ENCODE results near the gene DCC.
"Not testable (repeated sequence)": the region's sequence is repeated elsewhere in the genome, so short reads cannot be mapped to it uniquely, and the experiment has no call there.

DCC gene

DNA sequence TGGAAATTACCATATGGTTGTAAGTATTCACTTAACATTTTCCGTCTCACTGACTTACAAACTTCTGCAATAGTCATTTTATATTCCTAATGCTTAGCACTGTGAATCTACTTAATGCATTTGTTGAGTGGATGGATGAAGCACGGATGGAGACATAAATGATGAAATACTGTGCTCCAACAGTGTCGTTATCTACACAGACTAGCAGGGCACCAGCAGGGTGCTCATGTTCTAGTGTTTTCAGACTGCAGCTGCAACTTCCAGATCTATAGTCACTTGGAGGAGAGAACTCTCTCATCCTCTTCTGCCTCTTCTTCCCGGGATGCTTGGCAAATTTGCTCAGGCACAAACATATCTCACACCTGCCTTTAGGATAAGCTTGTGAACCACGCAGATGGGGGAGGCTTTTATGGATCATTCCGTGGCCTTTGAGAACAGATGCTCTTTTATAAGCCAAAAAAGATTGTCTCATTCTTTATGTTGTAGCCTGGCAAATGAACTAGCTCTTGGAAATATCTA is 1086.7 kb downstream of the DCC start:
- peak; percentile 10 for DNase-seq

DNA sequence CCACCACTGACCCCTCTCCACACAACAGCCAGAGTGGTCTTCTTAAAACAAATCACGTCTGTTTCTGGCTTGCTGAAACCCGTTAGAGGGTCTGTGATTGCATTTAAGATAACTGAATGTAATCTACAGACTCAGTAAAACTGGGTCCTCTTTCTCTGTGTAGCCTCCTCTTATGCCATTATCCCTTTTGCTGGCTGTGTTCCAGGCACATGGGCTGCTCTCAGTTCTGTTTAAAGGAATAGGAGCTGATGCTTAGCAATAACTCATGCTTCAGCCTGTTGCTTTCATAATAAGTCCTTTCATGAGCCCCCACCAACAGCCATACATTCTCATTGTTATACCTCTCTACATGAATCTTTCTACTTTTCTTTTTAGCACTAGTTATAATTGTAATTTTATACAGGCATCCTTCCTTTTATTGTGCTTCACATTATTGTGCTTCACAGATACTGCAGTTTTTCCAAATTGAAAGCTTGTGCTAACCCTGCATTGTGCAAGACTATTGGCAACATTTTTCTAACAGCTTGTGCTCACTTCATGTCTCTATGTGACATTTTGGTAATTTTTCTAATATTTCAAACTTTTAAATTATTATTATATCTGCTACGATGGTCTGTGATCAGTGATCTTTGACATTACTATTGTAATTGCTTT is 1101.9 kb downstream of the DCC start:
- no peak for DNase-seq

DNA sequence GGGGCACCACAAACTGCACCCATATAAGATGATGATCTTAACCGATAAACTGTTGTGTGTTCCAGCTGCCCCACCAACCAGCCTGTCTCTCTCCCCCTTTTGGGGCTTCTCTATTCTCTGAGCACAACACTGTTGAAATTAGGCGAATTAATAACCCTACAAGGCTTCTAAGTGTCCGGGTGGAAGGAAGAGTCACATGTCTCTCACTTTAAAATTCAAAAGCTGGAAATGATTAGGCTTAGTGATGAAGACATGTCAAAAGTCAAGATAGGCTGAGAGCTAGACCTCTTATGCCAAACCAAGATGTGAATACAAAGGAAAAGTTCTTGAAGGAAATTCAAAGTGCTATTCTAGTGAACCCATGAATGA is 1102.4 kb downstream of the DCC start:
- DNase-seq, result no peak

DNA sequence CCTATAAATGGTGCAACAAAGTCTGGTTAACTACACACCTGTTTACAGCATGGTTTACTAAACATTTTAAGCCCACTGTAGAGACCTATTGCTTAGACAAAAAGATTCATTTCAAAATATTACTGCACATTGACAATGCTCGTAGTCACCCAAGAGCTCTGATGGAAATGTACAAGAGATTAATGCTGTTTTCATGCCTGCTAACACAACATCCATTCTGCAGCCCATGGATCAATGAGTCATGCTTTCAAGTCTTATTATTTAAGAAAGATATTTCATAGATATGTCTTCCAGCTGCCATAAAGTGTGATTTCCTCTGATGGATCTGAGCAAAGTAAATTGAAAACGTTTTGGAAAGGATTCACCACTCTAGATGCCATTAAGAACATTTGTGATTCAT is 1103.3 kb downstream of the DCC start:
- no peak for DNase-seq

DNA sequence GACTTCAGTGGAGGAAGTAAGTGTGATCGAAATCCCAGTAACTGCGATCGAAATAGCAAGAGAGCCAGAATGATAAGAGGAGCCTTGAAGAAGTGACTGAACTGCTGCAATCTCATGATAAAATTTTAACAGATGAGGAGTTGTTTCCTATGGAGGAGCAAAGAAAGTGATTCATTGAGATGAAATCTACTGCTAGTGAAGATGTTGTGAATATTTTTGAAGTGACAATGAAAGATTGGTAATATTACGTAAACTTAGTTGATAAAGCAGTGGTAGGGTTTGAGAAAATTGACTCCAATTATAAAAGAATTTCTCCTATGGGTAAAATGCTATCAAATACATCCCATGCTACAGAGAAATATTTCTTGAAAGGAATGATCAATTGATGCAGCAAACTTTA is 1103.8 kb downstream of the DCC start:
- DNase-seq, result no peak

DNA sequence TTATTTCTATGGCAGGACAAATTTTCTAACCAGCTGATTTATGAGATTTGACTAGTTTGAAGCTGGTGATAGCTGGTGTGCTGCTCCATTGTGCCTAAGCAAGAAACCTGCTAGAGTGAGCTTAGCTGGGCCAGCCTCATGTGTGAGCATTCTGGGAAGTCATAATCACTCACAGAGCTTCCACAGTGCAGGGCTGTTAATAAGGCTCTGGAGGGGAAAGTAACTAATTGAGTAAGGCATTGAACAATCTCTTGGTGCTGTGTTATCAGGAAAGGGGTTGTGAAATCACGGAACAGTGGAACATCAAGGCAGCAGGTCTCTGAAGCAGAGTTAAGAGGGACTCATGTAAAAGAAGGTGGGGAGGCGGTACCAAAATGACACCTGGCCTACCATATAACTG is 1111.9 kb downstream of the DCC start:
- no peak for DNase-seq

DNA sequence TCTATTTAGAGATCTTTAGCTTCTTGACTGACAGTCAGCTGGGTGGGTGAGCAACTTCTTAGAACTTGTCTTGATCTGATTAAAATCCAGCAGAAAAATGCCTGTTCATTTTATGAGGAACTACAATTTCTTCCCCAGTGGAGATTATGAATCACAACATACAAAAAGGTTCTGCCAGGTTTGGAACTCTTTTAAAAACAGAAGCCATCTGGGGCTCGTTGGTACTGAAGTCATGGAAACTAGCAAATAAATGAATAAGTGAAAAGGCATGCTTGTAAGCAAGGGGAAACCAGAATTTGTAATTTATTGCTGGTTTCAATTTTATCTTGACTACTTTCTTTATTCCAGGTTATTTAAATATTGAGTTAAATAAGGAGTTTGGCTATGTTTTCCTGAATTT is 1117.1 kb downstream of the DCC start:
- DNase-seq, result no peak

DNA sequence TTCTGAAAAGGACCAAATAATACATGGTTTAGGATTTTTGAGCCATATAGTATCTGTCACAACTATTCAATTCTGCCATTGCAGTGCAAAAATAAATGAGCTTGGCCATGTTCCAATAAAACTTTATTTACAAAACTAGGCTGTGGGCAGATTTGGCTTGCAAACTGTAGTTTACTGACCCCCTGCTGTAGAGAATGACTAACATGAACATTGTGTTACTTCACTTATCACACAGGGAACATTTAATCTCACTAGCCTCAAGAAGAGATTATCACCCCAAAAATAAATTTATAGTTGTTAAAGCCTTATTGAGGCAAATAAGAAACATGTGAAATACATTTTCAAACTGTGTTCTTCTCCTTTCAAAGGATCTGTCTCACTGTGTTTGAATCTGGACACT is 1118.3 kb downstream of the DCC start:
- no peak for DNase-seq

DNA sequence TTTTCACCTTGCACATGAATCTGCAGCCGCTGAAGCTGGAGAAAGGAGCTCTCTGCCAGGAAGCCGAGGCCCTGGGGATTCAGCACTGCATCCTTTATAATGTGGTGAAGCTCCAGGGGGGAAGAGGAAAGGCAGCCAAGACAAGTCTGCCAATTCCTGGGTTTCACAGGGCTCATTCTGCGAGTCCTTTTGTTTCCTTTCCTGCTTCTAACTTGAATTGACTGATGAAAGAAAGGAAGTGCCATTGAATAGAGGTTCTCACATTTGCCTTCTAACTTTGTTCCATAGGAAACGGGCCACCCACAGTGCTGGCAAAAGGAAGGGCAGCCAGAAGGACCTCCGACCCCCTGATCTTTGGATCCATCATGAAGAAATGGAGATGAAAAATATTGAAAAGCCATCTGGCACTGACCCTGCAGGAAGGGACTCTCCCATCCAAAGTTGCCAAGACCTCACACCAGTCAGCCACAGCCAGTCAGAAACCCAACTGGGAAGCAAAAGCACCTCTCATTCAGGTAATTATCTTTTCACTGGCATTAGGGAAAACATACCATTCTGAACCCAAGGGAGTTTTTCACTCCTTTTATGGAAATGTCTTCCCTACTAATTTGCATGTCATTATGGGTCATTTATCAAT is 1119.1 kb downstream of the DCC start:
- no peak for DNase-seq

DNA sequence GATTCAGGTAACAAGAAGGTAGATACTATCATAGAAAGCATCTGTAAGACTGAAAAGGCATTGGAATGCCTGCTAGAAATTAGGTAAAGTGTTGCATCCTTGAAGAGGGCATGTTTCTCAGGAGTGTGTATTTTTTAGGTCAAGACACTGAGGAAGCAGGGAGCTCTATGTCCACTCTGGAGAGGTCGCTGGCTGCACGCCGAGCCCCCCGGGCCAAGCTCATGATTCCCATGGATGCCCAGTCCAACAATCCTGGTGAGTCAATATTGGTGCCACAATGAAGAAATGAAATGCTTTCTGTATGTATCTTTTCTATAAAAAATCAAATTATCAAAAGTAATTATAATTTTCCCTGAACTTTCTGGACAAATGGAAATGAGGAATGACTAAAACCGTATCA is 1127.8 kb downstream of the DCC start:
- DNase-seq, result no peak

DNA sequence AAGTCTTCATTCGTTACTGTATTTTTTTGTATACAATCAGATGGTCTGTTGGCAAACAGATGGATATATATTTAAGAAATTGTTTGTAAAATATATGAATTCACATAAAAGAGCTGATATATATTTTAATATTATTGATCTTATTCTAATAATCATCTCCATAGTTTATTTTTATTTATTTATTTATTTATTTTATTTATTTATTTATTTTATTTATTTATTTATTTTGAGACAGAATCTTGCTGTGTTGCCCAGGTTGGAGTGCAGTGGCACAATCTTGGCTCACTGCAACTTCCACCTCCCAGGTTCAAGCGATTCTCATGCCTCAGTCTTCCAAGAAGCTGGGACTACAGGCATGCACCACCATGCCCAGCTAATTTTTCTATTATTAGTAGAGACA is 1128.2 kb downstream of the DCC start:
- DNase-seq, result not testable (repeated sequence)

DNA sequence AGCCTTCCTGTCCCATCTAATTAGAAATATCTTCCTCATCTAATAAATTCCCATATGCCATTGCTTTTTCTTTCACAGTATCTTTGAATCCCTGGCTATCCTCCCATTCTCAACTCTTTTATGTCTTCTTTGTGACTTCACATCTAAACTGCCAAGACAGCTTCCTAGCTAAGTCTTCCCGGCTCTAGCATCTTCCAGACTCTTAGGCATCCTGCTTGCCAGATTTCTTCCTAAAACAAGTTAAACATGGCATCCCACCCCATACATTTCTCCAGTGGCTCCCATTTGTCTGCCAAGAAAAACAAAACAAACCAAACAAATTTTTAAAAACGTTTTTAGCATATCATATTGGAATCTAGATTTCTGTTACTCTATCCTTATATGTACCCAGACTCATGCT is 1132.5 kb downstream of the DCC start:
- DNase-seq, result no peak

DNA sequence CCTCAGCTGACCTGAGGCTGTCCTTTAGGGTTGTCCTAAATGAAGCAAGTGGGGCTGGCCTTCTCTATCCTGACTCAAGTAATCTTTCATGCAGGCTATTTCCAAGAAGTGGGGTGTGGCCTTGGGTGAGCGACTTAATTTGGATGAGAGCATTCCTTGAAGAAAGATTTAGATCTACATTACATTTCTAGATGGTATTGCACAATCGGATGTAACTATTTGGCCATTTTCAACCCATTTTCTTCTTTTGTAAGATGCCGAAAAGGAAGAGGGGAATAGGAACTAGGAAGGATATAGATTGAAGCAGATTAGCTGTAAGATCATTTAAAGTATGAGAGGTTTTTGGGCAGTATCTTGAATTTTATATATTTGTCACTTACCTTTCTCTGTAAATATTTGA is 1138.2 kb downstream of the DCC start:
- no peak for DNase-seq

DNA sequence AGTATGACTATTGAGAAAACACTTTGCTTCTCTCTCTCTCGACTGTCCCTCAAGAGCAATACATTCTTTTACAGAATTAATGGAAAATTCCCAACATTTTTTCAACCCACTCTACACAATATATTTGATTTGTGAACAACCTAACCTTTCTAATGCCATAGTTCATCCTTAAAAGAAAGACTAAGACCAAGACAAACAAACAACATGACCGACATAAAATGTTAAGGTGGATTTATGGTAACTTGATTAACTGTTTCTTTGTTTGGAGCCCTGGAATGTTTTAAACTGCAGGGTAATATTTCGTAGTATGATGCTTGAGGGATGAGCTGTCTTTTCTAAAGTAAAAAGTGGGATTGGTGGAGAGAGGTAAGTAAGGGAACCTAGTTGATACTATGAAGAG is 1146.3 kb downstream of the DCC start:
- DNase-seq, result no peak

DNA sequence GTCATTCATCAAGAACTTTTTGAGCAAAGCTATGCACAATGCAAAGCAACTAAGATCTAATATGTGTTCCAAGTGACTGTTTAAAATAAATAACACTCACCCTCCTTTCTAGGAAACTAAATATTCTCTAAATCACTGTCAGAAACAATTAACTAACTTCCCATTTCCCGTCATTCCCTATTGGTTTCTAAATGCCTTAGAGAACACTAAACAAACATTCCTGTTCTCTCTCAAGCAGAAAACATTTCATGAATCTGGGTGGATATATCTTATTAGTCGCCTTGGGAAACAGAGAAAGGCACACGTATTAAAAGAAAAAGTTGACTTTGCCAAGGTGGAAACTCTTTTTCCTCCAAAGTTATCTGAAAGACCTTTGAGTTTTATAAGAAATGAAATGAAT is 1149.3 kb downstream of the DCC start:
- DNase-seq, result peak; percentile 17

DNA sequence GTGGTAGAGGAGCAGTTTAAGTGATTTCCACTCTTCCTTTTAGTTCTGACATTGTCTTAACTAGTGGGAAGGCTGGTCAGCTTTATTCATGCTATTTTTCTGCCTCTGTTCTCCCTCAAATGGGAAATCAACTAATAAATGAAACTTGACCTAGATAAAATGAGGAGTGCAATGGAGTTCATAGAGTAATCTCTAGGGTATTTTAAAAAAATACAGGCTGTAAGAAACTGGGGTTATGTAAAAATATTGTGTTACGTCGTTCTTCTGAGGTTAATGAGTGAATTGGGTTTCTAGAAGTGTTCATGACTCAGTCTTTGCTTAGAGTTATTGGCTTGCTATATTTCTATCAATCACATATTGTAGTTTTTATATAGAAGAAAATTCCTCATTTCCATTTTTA is 1150.0 kb downstream of the DCC start:
- no peak for DNase-seq

DNA sequence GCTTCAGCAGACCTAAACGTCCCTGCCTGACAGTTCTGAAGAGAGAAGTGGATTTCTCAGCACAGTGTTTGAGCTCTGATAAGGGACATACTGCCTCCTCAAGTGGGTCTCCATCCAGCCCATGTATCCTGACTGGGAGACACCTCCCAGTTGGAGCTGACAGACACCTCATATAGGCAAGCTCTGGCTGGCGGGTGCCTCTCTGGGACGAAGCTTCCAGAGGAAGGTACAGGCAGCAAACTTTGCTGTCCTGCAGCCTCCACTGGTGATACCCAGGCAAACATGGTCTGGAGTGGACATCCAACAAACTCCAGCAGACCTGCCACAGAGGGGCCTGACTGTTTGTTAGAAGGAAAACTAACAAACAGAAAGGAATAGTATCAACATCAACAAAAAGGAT is 1156.0 kb downstream of the DCC start:
- no peak for DNase-seq

DNA sequence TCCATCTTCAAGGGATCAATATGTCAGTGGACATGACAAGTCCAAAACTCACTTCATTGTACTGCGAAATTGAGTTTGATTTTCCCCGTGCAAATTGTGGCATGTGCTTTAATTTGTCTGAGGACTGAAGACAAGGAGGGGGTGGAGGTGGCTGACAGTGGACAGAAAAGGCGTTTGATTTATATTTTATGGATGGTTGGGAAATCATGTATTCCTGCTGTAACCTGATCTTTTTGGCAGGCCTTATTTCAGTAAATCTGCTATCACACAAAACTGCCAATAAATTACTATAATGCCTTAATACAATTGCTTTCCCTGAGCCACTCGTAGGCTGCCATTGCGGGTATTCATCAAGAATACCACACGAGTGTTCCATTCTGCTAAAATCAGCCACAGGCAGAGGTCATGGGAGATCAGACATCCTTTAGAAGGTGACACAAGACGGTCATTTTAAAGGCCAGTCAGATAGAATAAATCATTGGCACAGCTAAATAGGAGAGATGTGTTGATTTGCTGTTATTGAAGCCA is 1164.0 kb downstream of the DCC start:
- DNase-seq, result no peak

DNA sequence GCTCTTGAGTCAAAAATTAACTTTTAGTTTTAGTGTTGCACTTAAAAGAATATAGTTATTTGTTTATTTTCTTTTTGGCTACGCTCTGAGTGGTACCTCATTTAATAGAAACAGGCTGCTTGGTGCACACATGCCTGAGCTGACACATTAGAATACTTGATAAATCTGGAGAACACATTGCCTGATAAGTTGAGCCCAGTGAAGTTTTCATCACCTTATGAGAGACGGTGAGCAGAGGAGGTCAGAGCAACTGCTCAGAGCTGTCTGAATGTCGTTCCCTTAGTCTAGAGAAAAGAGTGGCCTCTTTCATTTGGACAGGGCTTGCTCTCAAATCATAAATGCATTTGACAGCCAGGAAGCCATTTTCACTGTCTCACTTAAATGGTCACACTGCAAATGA is 1168.5 kb downstream of the DCC start:
- DNase-seq, result no peak

DNA sequence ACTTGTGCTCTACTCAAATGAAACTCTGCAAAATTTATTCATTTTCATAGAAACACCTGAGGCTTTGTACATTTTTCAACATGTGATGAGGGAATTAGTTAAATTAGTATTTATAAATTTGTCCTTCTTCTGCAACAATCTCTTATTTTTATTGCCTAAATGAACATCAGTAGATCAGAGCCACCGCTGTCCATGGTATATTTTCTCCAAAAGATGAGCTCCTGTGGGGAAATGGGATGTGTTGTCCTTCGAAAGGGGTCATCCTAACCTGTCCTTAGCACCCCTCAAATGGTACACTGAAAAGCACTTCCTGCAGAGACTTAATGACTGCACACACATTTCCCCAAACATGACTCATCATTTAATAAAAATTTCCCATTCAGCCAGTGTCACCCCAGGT is 1169.9 kb downstream of the DCC start:
- DNase-seq, result no peak

DNA sequence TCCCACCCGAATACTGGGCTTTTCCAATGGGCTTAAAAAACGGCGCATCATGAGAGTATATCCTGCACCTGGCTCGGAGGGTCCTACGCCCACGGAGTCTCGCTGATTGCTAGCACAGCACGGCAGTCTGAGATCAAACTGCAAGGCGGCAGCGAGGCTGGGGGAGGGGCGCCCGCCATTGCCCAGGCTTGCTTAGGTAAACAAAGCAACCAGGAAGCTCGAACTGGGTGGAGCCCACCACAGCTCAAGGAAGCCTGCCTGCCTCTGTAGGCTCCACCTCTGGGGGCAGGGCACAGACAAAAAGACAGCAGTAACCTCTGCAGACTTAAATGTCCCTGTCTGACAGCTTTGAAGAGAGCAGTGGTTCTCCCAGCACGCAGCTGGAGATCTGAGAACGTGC is 1171.7 kb downstream of the DCC start:
- DNase-seq, result not testable (repeated sequence)

DNA sequence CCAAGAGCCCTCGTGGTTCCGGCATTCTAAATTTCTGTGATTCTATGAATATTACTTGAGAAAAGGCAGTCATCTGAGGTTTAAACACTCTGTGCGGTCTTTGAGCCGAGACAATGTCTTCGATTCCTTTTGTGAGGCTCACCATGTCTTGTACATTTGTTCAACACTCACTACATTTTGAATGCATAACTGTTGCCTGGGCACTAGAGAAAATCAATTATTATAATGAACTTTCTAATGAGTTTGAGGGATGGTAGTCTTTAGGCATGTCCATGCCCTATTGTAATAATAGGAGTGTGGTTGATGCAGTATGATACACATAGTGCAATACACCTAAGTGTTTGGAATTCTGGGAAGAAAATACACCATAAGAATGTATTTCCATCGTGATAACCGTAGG is 1181.1 kb downstream of the DCC start:
- DNase-seq, result no peak

DNA sequence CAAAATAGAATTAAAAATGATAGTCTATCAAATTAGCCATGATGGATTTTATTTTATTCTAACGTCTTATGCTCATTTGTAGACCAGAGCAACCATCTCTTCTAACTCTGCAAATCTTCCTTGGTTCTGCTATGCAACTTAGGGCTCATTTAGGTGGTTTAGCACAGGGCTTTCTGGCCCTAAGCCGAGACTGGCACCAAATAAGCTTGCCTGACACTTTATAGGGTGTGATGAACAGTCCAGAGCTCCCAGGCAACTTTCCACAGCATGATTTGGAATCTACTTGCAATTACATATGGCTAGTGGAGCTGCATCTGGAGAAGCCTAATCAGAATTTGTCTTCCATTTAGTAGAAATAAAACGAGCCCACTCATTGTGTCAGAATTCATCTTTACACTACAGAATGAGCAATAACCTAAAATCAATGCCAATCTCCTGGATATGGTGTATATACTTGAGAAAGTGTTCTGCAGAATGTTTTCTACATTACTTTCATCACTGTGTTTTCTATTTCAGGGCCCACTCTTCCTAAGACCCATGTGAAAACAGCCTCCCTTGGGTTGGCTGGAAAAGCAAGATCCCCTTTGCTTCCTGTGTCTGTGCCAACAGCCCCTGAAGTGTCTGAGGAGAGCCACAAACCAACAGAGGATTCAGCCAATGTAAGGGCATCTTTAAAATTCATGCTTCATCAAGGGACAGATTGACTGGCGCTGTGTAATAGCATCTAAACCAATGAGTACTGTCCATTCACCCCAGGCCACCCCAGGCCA is 1186.3 kb downstream of the DCC start:
- no peak for DNase-seq

DNA sequence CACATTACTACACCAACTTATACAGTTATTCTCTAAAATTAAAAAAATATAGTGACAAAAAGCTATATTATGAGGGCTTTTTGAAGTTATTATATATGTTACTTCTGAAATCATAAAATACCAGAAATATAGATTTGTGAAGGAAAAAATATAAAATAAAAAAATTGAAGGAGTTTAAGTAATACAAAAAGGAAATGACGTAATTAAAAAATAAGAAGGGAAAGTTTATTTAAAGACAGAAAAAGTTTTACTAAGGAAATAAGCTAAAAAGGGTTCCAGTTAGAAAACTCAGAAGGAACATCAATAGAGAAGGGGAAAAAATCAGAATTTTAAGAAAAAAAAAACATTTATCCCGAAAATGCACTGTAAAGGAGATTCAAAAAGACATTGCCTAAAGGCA is 1187.4 kb downstream of the DCC start:
- no peak for DNase-seq

All from right kidney (tissue), 1 donor.